K562 (cell line): ENCODE results near the gene KIFAP3. TPM values are rescaled to one million over a fixed set of nuclear protein-coding genes. Genes with fewer than 3 reads are reported as not detected.

Experiments
- ATAC-seq: fragments of 200-7000 bp; cut with Tn5 transposase; 3 replicates; pipeline ENCODE4 v1.9.1; 2020; ENCODE audit warnings: moderate library complexity
- BruUV-seq: library from RNA; stranded (reverse); fragments of 400-500 nt; replicated peaks from 2 replicates; lab custom pipeline; 2021; lab: Mats Ljungman, UMichigan
- CTCF ChIA-PET: fragments of 300-600 bp; formaldehyde crosslinking; extraction: SDS; loops from one replicate; lab custom pipeline; 2021; ENCODE audit warnings: low intra/inter-chr PET ratio; lab: Yijun Ruan, JAX
- POLR2A ChIA-PET: fragments of 300-600, 350-650 bp; sonication (Branson Sonifier 250); formaldehyde crosslinking; extraction: SDS; loops from one replicate; lab custom pipeline; 2021; ENCODE audit warnings: antibody characterized with exemption, inconsistent platforms; lab: Yijun Ruan, JAX
- DNase-seq, 4 experiments: peaks; one replicate each; pipeline versions ENCODE4 v3.0.0 to v3.0.0-alpha.2; 2011 to 2018; ENCODE audit warnings: low spot score in 3 of 4, mixed read lengths in 3 of 4; ENCODE audit errors: extremely low read depth in 1 of 4
- FAIRE-seq: peaks from 2 replicates; lab custom pipeline; 2011; peaks lifted over from hg19 to GRCh38; lab: Jason Lieb, UNC
- H2AFZ ChIP-seq: 2 replicates; pipeline ENCODE4 v1.6.0; 2011; ENCODE audit warnings: low read depth, low read length, control low read depth, inconsistent platforms
- H3K27ac ChIP-seq: fragments of 200-600 bp; 3 replicates; pipeline ENCODE4 v1.8.0; 2011; ENCODE audit warnings: low read depth, mild to moderate bottlenecking, control low read depth, inconsistent platforms, low read length, moderate library complexity, mixed read lengths; ENCODE audit errors: extremely low read depth
- H3K27me3 ChIP-seq, 2 experiments: fragments of 300-600 bp in 1 of 2; 2 replicates in 1 of 2; 3 replicates in 1 of 2; pipeline versions ENCODE4 v1.6.0 to v1.8.0; 2011; ENCODE audit warnings: inconsistent platforms in 2 of 2, low read length in 2 of 2, mild to moderate bottlenecking in 1 of 2, mixed read lengths in 1 of 2, moderate library complexity in 1 of 2; ENCODE audit not compliant: control insufficient read depth in 2 of 2, insufficient read depth in 2 of 2
- H3K36me3 ChIP-seq: fragments of 300-600 bp; 3 replicates; pipeline ENCODE4 v1.8.0; 2011; ENCODE audit warnings: mild to moderate bottlenecking, low read length, inconsistent platforms; ENCODE audit not compliant: control insufficient read depth, insufficient read depth
- H3K4me1 ChIP-seq, 2 experiments: fragments of 200-600 bp in 1 of 2; replicated peaks in 1 of 2; 2 replicates in 1 of 2; 3 replicates in 1 of 2; pipeline versions ENCODE4 v1.5.1 to v1.8.0; 2011; ENCODE audit warnings: inconsistent platforms in 2 of 2, low read length in 2 of 2, mild to moderate bottlenecking in 1 of 2, mixed read lengths in 1 of 2, moderate library complexity in 1 of 2; ENCODE audit not compliant: control insufficient read depth in 2 of 2, insufficient read depth in 2 of 2
- H3K4me2 ChIP-seq: 2 replicates; pipeline ENCODE4 v1.6.1; 2011; ENCODE audit warnings: low read length, control low read depth, inconsistent platforms, mixed read lengths; ENCODE audit not compliant: insufficient read depth
- H3K4me3 ChIP-seq: fragments of 200-600 bp; sonication (generic), shearing (Covaris generic); 2 replicates; pipeline ENCODE4 v1.5.1; 2016; ENCODE audit warnings: control low read depth, inconsistent platforms
- H3K79me2 ChIP-seq: fragments of 200-600 bp; 3 replicates; pipeline ENCODE4 v1.8.0; 2011; ENCODE audit warnings: low read length, inconsistent platforms; ENCODE audit not compliant: control insufficient read depth, insufficient read depth
- H3K9ac ChIP-seq, 2 experiments: 2 replicates each; pipeline versions ENCODE4 v1.6.0 to v1.6.1; 2011; ENCODE audit warnings: low read depth in 2 of 2, low read length in 2 of 2, control low read depth in 1 of 2, inconsistent platforms in 1 of 2, mild to moderate bottlenecking in 1 of 2, mixed read lengths in 1 of 2; ENCODE audit not compliant: insufficient read depth in 1 of 2
- H3K9me1 ChIP-seq: one replicate; pipeline ENCODE4 v1.6.0; 2011; ENCODE audit warnings: inconsistent platforms, mild to moderate bottlenecking, low read length, moderate library complexity; ENCODE audit not compliant: control insufficient read depth, insufficient read depth
- H3K9me3 ChIP-seq: replicated peaks from 2 replicates; pipeline ENCODE4 v1.5.1; 2011; ENCODE audit warnings: low read depth, low read length, inconsistent platforms; ENCODE audit not compliant: control insufficient read depth, insufficient read depth
- H4K20me1 ChIP-seq: replicated peaks from 2 replicates; pipeline ENCODE4 v1.6.1; 2011; ENCODE audit warnings: low read length, inconsistent platforms, mixed read lengths; ENCODE audit not compliant: control insufficient read depth, insufficient read depth
- BRD4 ChIP-seq: fragments of 200-600 bp; sonication (generic); IDR thresholded peaks from 2 replicates; pipeline ENCODE4 v1.6.1; 2017; ENCODE audit warnings: inconsistent platforms
- CREB5 ChIP-seq: fragments of 250-450 bp; sonication (Bioruptor Pico); IDR thresholded peaks from 2 replicates; pipeline ENCODE4 v1.5.0; 2020; ENCODE audit warnings: mild to moderate bottlenecking
- DDX20 ChIP-seq: fragments of 450-650 bp; IDR thresholded peaks from 2 replicates; pipeline ENCODE4 v1.6.1; 2016; ENCODE audit warnings: missing genetic modification characterization, low read depth, mild to moderate bottlenecking, missing compliant biosample characterization, moderate library complexity
- ETV5 ChIP-seq: sonication (generic); formaldehyde crosslinking; IDR thresholded peaks from 2 replicates; pipeline ENCODE4 v1.4.0; 2020; ENCODE audit warnings: low read depth, mild to moderate bottlenecking, missing genetic modification reagents
- HDAC6 ChIP-seq: IDR thresholded peaks from 2 replicates; pipeline ENCODE4 v1.6.1; 2012; ENCODE audit warnings: low read depth, mild to moderate bottlenecking, control low read depth, inconsistent platforms, low read length, moderate library complexity
- MYC ChIP-seq, 2 experiments: fragments of 250-450 bp in 1 of 2; sonication (Bioruptor Pico) in 1 of 2; IDR thresholded peaks; 2 replicates each; pipeline versions ENCODE4 v1.5.1 to v1.6.1; 2012 to 2021; ENCODE audit warnings: low read depth in 2 of 2, borderline replicate concordance in 1 of 2, improper control_type of control experiment in 1 of 2, low read length in 1 of 2, mild to moderate bottlenecking in 1 of 2, moderate library complexity in 1 of 2
- SP1 ChIP-seq: sonication (generic); formaldehyde crosslinking; IDR thresholded peaks from 2 replicates; pipeline ENCODE4 v1.8.1; 2022; ENCODE audit warnings: mild to moderate bottlenecking, missing genetic modification reagents
- SPI1 ChIP-seq: IDR thresholded peaks from 2 replicates; pipeline ENCODE4 v1.6.1; 2011; ENCODE audit warnings: low read depth, low read length, control low read depth, borderline replicate concordance
- TGIF2 ChIP-seq: sonication (generic); formaldehyde crosslinking; IDR thresholded peaks from 2 replicates; pipeline ENCODE4 v1.8.1; 2022; ENCODE audit warnings: mild to moderate bottlenecking, missing genetic modification reagents, moderate library complexity
- TRIM25 ChIP-seq: fragments of 450-650 bp; IDR thresholded peaks from 2 replicates; pipeline ENCODE4 v1.7.0; 2016; ENCODE audit warnings: borderline replicate concordance
- U2AF1 ChIP-seq: fragments of 200-400 bp; formaldehyde crosslinking; optimal IDR thresholded peaks from 2 replicates; pipeline ENCODE3; 2017; ENCODE audit warnings: mild to moderate bottlenecking, low read depth, low read length, moderate library complexity
- ZNF311 ChIP-seq: fragments of 250-450 bp; sonication (Bioruptor Pico); IDR thresholded peaks from 2 replicates; pipeline ENCODE4 v1.4.0; 2020; ENCODE audit warnings: mild to moderate bottlenecking, moderate library complexity
- WGBS: fragments of 100-300 bp; shearing (Covaris generic); methylation state at CpG from one replicate; pipeline ENCODE4 v1.1.6; 2016; ENCODE audit warnings: low coverage, mixed read lengths; ENCODE audit not compliant: insufficient coverage; ENCODE audit errors: missing lambda C conversion rate; 5-methylcytosine and 5-hydroxymethylcytosine counted together
- in situ Hi-C: fragments of 300-500 bp; cut with MboI; formaldehyde crosslinking; loops from 4 replicates; pipeline ENCODE4 v1.15.0; 2018; ENCODE audit warnings: inconsistent platforms, mixed read lengths
- intact Hi-C: fragments of 100-400 bp; cut with micrococcal nuclease; formaldehyde crosslinking; loops from 2 replicates; pipeline ENCODE4 v1.14.2; 2022
- polyA plus RNA-seq, 8 experiments: library from polyadenylated mRNA; depleted of rRNA in 4 of 8; stranded (reverse) in 5 of 8; unstranded in 3 of 8; fragments of >200 nt; fragmentation: Nextera tagmentation in 2 of 8; fragmentation: Illumina TruSeq in 1 of 8; extraction: Ambion mirVana in 2 of 8; extraction: Trizol in 1 of 8; gene quantifications; 2 replicates each; pipeline versions ENCODE4 v1.2.1 to v1.2.3, GENCODE V29; 2011 to 2014; ENCODE audit warnings: inconsistent platforms in 1 of 8, missing spikeins in 1 of 8
- total RNA-seq, 7 experiments: library from RNA; depleted of rRNA in 6 of 7; stranded (reverse); fragments of >200 nt in 6 of 7; fragmentation: Illumina TruSeq in 2 of 7; extraction: Trizol in 2 of 7; gene quantifications; 2 replicates each; pipeline versions ENCODE4 v1.2.1 to v1.2.3, GENCODE V29; 2011 to 2021; ENCODE audit warnings: low replicate concordance in 1 of 7

The KIFAP3 gene
- total and polyA plus RNA-seq, 9 of the 15 experiments (the other 6 are each of a cell fraction or from before 2014, with no cell fraction given) = 8.8 to 17.5 (median 11.8) TPM

DNA sequence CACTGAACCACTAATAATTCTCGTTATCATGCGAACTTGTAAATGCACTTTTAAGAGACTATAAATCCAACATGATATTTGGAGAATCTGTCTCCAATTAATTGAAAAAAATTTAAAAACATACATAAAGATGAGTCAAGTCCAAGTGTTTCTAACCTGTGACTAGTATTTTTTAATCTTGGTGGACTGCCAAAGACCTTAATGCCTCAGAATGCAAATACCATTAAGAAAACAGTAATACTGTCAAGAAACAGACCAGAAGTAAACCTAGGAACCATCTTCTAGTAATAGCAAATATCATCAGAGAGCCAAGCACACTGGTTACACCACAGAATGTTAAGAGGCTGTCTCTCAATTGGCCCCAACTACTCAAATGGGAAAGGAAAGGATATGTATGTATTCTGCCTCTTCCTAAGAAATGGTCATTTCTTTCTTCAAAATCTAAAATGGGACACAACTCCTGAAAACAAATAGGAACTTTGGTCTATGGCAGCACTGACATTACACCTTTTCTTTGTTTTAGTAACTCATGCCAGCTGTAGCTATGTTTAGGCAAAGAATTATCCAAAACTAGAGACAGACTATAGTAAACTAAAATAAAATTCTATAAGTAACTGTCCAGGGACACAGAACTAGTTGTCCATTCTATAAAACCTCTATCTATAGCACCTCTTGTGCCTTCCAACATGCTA, 196.5 kb downstream of the KIFAP3 start:
- POLR2A ChIA-PET = interaction anchor here (1.3 kb wide), 1 partner anchor 16 kb away, joined by 3 read pairs; the partner anchor contains the start of gene SCYL3

GRCh38 chr1:169874229-169874628, 200.3 kb downstream of the KIFAP3 start:
- ATAC-seq (no peak), DNase-seq (no peak), FAIRE-seq (no peak)
- Histone ChIP-seq H3K4me3 (no peak overlapping the region), H3K4me1 (no peaks in the 10 kb centered on the region), H3K9me3 (peaks cover 7% of the 10 kb centered on the region; the same call in 1 of the 2 replicates), H3K79me2 (no peaks in the 10 kb centered on the region), H3K4me2 (no peak overlapping the region), H3K36me3 (peaks cover 72% of the 10 kb centered on the region), H4K20me1 (no peaks in the 10 kb centered on the region), H2AFZ (no peak overlapping the region), H3K9me1 (no peaks in the 10 kb centered on the region), H3K27ac (no peak overlapping the region), H3K9ac (no peak overlapping the region), H3K27me3 (no peaks in the 10 kb centered on the region)
- 74% methylated on average over 3 of the region's 3 CpGs for WGBS
- BruUV-seq = no TSS peak
- intact Hi-C loops = no loop called here
- CTCF ChIA-PET = no interaction called here
- in situ Hi-C loops = no loop called here
- POLR2A ChIA-PET = interaction anchor here (1.0 kb wide), 1 partner anchor 20 kb away, joined by 3 read pairs; no protein-coding TSS in a partner anchor
- no peak for TF ChIP-seq SPI1
- TF ChIP-seq DDX20 = no peak
- no peak for TF ChIP-seq TRIM25
- no peak for TF ChIP-seq MYC (IDR thresholded peaks at IDR 0.05; ENCODE audit: low read depth, low read length)
- TF ChIP-seq MYC (CRISPR knock-in tag; IDR thresholded peaks at IDR 0.05; ENCODE audit: borderline replicate concordance, low read depth) = no peak
- TF ChIP-seq ZNF311 = no peak
- TF ChIP-seq U2AF1 = no peak
- TF ChIP-seq CREB5 (CRISPR knock-in tag) = no peak
- TF ChIP-seq TGIF2 (CRISPR knock-in tag) = no peak
- no peak for TF ChIP-seq BRD4
- TF ChIP-seq HDAC6 = no peak
- no peak for TF ChIP-seq SP1 (CRISPR knock-in tag)

More for the DNA sequence above, 196.5 kb downstream of the KIFAP3 start:
- intact Hi-C loops (no loop called here), in situ Hi-C loops (no loop called here)
- TF ChIP-seq ETV5 = no peak
- H3K9me1 ChIP-seq = no peaks in the 10 kb centered on the region
- FAIRE-seq = no peak
- H3K4me3 ChIP-seq = no peak overlapping the region
- no peaks in the 10 kb centered on the region for H3K27me3 ChIP-seq
- H2AFZ ChIP-seq = no peak overlapping the region
- CTCF ChIA-PET = no interaction called here
- 88% methylated on average over 2 of the region's 2 CpGs for WGBS
- no peak for DNase-seq
- no peak overlapping the region for H3K9ac ChIP-seq
- no peaks in the 10 kb centered on the region; a peak in 1 of 5 replicates for H3K4me1 ChIP-seq
- H3K9me3 ChIP-seq = no peaks in the 10 kb centered on the region
- ATAC-seq = no peak
- peaks cover 42% of the 10 kb centered on the region for H3K36me3 ChIP-seq
- no peaks in the 10 kb centered on the region for H3K79me2 ChIP-seq
- no peak overlapping the region for H3K4me2 ChIP-seq
- no TSS peak for BruUV-seq
- H3K27ac ChIP-seq = no peak overlapping the region
- H4K20me1 ChIP-seq = no peaks in the 10 kb centered on the region
